ENCODE data around the gene SETBP1.

The SETBP1 gene

DNA sequence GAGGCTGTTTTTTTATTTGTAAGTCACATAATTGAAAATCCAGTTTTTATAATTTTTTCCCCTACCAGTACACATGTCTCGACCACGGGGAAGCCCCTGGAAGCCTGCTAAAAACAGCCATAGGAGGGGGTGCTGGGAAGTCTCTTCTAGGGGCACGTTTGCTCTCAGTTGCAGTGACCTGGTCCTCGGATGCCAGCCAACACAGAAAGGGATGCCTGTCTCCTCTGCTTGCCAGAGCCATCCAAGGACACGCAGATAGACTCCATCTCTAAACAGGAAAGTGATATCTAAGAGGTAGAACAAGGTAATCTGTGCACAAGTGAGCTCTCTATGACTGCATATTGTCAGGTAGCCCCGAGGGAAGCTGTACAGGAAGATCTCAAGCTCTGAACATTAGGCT lies 255.8 kb downstream of the SETBP1 start:
- no peak for DNase-seq (ENCODE audit: low read depth in 2 of 2)

DNA sequence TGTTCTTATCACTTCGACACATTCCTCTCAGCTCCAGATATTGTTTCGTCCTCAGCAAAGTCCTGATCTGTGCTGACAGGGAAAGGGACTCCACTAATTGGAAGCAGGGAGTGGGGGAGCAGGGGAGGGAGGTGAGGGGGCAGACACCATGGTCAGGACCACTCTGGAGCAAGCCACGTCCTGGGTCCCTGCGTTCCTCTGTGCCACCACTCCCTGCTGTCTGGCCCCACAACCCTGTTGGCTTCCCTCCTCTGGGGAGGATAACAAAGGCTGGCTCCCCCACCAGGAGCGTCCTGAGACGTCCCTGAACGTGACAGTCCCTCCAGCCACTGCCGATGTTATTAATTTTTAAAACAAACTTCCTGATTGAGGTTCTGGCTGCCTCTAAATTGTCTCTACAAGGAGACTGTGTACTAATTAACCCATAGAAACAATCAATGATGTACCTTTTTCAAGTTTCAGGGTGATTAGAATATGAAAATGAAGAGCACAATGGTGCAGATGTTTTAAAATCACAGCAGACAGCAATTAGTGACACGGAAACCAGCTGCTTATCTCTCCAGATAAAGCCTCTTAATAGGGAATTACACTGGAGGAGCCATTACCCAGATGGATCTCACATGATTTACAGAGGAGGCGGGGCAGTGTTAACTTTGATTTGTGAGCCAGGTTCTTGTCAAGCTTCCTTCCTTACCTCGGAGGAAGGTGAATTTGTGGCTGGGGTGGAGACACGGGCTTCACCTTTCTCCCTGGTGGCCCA lies 257.5 kb downstream of the SETBP1 start:
- no peak for DNase-seq (ENCODE audit: low read depth in 2 of 2)

DNA sequence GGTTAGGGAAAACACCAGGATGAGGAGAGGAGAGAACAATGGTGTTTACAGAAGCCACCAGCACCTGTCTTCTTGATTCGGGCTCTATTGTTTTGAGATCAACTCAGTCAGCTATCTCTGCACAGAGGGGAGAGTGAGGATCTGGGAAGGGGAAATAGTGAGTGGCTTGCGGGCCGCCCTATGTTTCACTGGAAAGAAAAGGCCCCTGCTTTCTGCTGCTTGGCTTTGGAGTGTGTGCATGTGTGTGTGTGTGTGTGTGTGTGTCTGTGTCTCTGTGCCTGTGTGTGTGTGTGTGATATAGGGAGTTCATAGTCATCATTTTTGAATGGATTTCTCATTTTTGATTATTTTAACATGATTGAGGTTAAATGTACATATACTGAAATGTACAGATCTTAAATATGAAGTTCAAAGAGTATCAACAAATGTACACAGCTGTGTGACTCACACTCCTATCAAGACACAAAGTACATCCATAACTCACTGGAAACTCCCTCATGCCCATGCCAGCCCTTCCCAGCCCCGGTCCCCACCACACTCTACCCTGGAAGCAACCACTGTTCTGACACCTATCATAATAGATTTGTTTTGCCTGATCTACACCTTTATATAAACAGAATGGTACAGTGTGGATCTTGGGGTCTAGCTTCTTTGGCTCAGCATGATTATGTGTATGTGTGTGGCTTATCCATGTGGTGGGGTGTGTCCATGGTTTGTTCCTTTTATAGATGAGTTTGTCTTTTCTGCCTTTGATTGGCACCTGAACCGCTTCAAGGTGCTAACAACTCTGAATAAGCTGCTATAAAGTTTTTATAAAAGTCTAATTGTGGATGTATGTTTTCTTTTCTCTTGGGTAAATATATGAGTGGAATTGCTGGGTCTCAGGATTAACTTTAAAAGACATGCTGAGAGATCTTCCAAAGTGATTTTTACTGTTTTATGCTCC lies 258.3 kb downstream of the SETBP1 start:
- no peak for DNase-seq (ENCODE audit: low read depth in 2 of 2)

DNA sequence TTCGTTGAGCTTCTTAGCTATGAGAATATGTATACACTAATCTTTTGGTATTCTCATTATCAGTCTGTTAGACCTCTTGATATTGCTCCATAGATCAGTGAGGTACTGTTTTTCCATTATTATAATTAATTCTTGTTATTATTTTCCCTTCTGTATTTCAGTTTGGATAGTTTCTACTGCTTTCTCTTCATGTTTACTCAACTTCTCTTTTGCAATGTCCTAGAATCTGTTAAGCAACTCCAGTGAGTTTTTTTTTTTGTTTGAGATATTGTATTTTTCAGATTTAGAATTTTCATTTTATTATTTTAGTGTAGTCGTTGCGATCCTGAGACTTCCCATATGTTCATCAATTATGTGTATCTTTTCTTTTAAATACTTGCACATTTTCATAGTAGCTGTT lies 260.8 kb downstream of the SETBP1 start:
- DNase-seq (ENCODE audit: low read depth in 2 of 2), result no peak

DNA sequence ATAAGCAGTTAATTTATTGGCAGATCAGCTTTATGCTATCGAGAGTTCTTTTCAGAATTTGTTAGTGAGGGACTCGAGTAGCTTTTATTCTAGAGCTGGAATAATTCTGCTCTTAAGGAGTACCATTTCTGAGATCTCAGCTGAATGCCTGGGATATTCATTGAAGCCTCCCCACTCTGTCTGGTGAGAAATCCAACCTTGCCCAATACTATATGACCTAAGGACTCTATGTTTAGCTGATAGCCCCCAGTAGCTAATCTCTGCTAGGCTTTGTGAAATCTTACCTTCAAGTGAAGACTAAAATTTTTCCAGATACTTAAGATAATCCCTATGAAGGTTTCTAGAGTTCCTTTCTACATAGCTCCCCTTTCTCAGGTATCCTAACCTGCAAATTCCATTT lies 261.4 kb downstream of the SETBP1 start:
- DNase-seq (ENCODE audit: low read depth in 2 of 2), result no peak

DNA sequence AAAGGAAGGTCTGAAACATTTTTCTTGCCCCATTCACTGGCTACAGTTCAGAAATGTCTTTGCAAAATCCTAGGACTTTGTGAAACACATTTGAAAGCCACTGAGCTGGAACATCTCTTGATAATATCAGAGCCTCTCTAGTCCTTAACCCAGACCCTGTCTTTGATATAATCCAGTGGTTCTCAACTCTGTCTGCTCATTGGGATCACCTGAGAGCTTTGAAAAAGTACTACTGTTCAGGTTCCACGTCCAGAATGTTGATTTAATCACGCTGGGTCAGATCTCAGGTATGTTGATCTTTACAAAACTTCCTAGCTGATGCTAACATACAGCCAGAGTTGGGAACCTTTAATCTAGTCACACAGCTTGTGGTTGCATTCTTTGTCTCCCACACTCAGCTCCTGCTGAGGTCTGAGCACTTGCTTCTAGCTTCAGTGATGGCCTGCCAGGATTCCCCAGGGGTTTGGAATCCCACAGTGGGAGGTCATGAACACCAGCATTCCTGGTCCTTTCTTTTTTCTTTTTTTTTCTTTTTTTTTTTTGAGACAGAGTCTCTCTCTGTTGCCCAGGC lies 262.7 kb downstream of the SETBP1 start:
- peak; percentile 62 for DNase-seq (ENCODE audit: low read depth in 2 of 2)

DNA sequence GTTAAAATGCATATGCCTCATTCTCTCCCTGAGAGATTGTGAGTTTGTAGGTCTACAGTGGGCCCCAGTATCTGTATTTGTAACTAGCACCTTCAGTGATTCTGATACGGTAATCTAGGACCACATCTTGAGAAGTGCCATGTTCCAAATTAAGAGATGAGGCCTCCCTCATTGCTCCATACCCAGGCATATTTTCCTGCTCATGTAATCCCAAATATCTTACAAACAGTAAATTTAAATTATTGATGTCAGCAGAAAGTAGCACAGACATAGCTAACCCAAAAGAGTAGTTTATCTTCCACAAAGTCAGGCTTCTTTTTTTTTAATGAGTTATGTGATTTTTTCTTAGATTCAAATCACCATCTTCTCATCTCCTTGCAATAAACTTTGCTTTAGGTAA lies 263.8 kb downstream of the SETBP1 start:
- peak; percentile 14 to 25 for DNase-seq (ENCODE audit: low read depth in 2 of 2)

DNA sequence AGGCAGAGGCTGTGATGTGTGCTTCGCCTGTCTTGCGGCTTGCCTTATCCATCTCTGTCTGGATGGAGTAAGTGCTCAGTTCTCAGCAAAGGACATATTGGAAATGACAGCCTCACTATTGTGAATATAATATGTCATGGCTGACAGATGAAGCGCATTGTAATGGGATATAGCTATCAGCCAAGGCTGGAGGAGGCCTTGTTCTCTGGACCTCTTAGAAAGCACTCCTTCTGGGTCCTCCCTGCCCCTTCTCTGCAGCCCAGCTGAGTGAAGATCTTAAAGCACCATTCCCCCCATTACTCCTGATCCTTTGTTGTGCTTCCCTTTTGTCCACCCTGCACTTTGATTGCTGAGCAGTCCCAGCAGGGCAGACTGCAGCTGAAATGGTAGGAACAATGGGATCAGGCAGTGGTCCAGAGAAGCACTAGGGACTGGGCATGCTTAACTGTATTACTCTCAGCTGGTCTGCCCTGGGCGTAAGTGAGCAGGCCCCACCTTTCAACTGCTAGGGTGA lies 265.3 kb downstream of the SETBP1 start:
- no peak for DNase-seq (ENCODE audit: low read depth in 2 of 2)

DNA sequence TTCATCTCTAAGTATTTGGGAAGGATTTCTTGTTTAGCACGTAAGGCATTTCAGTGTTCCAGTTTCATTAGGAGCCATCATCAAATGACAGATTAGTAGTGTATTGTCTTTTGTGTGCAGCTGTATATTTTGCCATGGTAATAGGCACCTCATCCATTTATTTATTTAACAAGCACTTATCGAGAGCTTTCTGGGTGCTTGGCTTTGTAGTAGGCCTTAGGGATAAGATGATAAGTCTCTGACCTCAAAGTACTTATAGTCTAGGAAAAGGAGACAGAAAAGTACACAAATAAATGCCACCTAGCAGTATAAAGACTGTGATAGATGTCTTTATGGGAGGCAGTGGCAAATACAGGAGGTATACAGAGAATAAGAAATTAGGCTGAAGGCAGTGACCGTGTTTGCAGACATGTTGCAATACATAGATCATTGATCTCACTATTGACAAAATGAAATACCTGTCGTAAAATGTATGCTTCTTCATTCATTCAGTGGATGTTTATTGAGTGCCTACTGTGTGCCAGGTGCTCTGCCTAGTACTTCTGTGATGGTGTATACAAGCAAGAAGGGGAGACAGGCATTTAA lies 265.9 kb downstream of the SETBP1 start:
- no peak for DNase-seq (ENCODE audit: low read depth in 2 of 2)

DNA sequence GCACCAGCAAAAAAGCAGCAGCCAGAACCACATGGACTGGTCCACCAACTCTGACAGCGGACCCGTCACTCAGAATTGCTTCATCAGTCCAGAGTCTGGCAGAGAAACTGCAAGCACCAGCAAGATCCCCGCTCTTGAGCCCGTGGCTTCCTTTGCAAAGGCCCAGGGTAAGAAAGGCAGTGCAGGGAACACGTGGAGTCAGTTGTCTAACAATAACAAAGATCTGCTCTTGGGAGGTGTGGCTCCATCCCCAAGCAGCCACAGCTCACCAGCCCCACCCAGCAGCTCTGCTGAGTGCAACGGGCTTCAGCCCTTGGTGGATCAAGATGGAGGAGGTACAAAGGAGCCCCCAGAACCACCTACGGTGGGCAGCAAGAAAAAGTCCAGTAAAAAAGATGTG lies 269.3 kb downstream of the SETBP1 start:
- no peak for DNase-seq (ENCODE audit: low read depth in 2 of 2)

DNA sequence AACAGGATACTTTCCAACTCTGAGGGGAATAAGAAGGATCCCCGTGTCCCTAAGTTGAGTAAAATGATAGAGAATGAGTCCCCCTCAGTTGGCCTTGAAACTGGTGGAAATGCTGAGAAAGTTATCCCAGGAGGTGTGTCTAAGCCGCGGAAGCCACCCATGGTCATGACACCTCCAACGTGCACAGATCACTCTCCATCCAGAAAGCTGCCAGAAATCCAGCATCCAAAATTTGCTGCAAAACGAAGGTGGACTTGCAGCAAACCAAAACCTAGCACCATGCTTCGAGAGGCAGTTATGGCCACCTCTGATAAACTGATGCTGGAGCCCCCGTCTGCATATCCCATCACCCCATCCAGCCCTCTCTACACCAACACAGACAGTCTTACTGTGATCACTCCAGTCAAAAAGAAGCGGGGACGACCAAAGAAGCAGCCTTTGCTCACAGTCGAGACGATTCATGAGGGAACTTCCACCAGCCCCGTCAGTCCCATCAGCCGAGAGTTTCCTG lies 270.1 kb downstream of the SETBP1 start:
- no peak for DNase-seq (ENCODE audit: low read depth in 2 of 2)

DNA sequence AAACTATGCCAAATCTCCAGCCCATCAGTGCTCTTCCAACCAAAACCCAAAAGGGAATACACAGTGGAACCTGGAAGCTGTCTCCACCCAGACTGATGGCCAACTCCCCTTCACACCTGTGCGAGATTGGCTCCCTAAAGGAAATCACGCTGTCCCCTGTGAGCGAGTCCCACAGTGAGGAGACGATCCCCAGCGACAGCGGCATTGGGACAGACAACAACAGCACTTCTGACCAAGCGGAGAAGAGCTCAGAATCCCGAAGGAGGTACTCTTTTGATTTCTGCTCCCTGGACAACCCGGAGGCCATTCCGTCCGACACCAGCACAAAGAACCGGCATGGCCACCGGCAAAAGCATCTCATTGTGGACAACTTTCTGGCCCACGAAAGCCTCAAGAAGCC lies 271.1 kb downstream of the SETBP1 start:
- DNase-seq (ENCODE audit: low read depth in 2 of 2), result no peak

DNA sequence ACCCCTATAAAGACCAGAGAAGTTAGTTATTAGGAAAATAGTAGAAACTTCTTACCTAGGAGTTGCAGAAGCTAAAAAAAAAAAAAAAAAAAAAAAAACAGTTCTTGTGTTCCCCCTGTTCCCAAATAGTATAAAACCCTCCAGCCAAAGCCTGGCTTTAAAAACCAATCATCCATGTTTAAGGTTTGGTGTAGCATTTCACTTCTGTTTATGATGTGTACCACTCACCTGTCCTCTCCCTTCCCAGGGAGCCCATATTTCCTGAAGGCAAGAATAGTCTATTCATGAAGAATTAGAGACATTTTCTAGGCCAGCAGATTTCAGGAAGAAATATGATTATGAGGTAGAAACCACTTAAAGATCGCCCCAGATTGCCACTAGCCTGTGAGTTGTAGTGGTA lies 273.6 kb downstream of the SETBP1 start:
- DNase-seq (ENCODE audit: low read depth in 2 of 2), result no peak

DNA sequence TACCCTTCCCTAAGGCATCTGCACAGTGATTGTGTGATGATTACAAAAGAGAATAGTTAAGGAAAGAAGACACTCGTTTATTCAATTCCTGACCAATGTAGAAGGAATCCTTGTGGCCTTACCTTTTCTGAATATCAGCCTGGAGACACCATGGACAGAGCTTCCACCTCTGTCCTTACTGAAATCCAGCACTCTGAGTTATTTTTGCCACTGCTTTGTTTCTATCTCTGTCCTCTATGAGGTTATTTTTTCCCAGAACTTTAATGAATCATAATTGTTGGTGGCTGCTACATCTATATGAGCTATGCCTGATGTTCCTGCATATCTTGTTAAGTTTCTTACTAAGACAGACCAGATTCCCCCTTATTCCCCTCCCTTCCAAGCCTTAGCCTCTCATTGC lies 275.1 kb downstream of the SETBP1 start:
- DNase-seq (ENCODE audit: low read depth in 2 of 2), result no peak

DNA sequence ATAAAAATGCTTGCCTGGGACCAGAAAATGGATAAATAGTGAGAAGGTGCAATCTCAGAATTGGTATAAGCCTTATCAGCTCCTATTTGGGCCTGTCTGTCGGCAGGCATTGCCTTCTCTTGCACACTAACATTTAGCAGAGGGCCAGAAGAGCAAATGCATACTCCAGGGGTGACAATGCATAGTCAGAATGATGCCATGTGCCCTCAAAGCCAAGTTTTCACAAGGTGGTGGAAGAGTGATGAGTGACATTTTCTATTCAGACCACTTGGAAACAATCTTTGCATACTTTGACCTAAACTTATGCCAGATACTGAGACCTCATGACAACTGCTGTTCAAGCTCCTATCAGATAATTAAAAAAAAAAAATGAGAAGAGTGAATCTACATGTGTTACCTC lies 276.3 kb downstream of the SETBP1 start:
- DNase-seq (ENCODE audit: low read depth in 2 of 2), result no peak

DNA sequence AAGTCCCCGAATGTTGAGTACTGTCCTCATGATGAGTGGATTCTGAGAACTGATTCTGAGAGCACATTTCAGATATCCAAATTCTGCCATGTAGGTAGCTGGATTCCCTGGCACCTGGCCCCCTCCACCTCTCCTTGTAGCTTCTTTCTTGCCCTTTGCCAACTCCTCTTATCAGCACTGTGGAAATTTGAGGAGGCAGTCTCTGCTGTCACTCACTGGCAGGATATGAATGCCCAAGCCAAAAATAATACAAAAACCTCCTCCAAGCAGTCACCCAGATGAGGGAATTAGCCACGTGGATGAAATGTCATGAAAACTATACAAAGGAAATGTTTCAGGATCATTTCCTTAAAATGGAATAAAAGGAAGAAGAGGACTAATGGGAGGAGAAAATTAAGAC lies 276.8 kb downstream of the SETBP1 start:
- no peak for DNase-seq (ENCODE audit: low read depth in 2 of 2)

DNA sequence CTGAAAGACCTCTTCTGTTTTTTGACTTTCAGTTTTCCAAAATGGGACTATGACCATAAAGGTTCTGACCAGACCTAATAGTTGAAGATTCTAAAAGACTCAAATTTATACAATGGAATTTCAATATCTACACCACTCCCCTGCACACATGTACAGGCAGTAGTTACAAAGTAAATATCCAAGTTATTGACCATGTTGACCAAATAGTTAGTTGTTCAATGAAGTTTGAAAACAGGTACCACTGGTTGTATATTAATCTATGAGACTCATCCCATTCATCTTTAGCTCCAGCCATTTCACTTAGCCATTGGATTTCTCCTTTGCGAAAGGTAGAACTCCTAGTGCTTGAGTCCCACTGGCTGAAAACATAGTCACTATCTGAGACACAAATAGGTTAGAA lies 277.4 kb downstream of the SETBP1 start:
- no peak for DNase-seq (ENCODE audit: low read depth in 2 of 2)

DNA sequence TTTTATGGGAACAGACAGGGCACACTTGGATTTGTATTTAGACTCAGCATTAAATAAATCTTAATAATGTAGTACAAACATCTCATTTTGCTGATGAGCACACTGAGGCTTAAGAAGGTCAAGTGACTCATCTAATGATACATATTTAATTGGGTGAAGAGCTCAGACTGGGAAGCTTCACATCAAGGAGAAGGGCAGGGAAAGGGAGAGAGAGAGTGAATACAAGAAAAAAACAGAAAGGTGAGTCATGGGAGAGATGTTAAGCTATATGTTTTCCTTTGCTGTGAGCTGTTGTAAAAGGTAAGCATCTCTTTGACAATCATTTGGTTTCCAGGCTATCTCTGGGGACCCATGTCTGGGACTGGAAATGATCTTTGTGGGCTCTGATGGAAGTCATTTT lies 277.8 kb downstream of the SETBP1 start:
- peak in 1 of 2 experiments; percentile 11 for DNase-seq (ENCODE audit: low read depth in 2 of 2)

DNA sequence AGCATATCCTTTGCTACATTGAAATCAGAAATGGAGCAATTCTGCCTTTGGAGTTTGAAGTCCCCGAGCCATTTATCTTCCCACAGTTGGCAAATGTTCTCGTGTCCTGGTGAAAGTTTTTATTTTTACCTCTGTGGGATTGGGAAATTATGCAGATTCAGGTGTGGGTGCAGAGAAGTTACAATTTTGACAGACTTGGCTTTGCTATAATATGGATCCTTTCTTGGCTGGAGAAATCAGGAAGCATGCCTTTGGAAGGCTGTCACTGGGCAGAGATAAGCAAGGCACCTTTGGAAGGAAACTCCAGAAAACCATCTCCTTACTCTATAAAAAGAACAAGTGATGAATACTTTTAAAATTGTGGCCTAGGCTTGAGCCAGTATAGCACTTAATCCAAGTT lies 278.3 kb downstream of the SETBP1 start:
- no peak for DNase-seq (ENCODE audit: low read depth in 2 of 2)

DNA sequence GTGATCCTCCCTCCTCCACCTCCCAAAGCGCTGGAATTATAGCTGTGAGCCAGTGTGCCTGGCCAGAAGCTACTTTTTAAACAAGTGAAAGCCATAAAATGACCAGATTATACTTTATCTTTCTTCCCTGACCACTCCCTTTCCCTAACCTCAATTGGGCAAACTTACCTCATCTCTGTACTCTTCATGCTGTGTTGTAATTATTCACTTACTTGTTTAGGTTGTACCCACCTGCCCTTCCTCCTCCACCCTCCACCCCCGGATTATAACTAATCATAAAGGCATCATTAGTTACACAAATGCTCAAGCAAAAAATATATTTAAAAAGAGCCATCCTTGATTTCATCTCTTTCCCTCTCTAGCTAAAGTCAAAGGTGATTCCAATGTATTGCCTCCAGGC lies 279.9 kb downstream of the SETBP1 start:
- no peak for DNase-seq (ENCODE audit: low read depth in 2 of 2)

DNA sequence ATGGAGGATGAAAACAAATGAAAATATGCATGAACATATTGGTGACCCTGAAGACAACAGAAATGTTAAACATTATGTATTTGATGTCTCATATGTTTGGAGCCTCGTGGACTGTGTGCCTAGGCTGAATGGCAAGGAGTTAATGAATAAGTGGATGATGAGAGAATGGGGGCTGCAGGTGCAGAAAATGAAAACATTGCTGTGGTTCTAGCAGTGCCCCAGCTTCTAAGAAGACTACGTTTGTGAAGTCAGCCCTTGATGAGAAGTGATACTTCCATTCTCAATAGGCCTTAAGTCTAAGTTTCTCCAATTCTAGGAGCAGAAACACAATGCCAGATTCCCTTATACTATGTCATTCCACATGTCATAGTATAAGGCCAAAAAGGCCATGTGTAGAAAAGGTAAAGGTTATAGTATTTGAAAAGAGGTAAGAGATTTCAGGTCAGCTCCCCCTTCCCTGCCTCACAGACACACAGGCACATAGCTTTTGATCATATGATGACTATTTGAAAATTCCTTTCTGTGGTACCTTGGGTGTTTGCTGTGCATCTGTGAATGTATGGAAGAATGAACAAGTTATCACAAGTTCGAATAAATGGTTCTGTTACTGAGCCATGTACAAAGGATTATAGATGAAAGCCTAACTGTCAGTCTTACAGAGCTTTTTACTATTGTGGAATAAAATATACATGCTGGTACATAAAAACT lies 280.8 kb downstream of the SETBP1 start:
- DNase-seq (ENCODE audit: low read depth in 2 of 2), result no peak
